ENCODE results near the gene FUCA2. TPM values are rescaled to one million over a fixed set of nuclear protein-coding genes. Genes with fewer than 3 reads are reported as not detected.

The FUCA2 gene
- total RNA-seq, 1 experiment from 2014 or later = 72.1 TPM

DNA sequence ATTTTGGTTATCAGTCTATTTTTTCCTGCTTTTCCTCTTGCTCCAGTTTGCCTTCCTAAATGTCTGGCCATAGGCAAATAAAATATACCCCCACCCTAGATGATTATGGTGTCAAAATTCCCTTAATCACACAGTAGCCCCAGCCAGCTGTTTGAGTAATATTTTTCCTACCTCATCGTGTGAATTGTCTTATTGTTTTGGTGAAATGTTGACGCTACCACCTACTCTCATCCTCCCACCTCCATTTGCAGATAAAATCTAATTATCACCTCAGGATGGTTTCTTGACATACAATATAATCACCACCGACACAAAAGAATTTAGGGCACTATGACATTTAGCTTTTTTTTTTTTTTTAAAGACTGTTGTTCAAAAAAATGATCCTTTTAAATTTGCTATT, 44.1 kb upstream of the FUCA2 start:
- Histone ChIP-seq H4K91ac (ENCODE audit: insufficient read length, low read depth, low read length) (no peak overlapping the region), H4K8ac (replicated peaks; ENCODE audit: insufficient read length, low read depth, low read length) (no peak overlapping the region), H3K9me3 (ENCODE audit: control insufficient read depth, low read depth, low read length) (no peaks in the 10 kb centered on the region), H3K79me1 (ENCODE audit: insufficient read depth, low read depth, low read length, poor library complexity, severe bottlenecking) (no peaks in the 10 kb centered on the region), H3K4me1 (ENCODE audit: insufficient read depth, low read length) (no peaks in the 10 kb centered on the region), H3K18ac (ENCODE audit: insufficient read length, low read depth, low read length) (no peak overlapping the region), H2AK5ac (ENCODE audit: insufficient read length, low read length) (no peak overlapping the region), H3K4ac (ENCODE audit: low read depth, low read length) (no peak overlapping the region), H4K5ac (ENCODE audit: insufficient read length, low read depth, low read length) (no peak overlapping the region), H3K27ac (ENCODE audit: insufficient read length, low read depth, low read length) (no peak overlapping the region), H3K56ac (ENCODE audit: insufficient read length, low read depth, low read length) (no peak overlapping the region), H2BK5ac (ENCODE audit: insufficient read length, low read length) (no peak overlapping the region), H3K4me2 (ENCODE audit: insufficient read depth, insufficient read length, low read length) (no peak overlapping the region), H2BK12ac (ENCODE audit: insufficient read length, low read depth, low read length) (no peak overlapping the region), H3K23me2 (ENCODE audit: insufficient read length, low read depth, low read length, poor library complexity, severe bottlenecking) (no peaks in the 10 kb centered on the region), H3K14ac (ENCODE audit: insufficient read depth, low read length) (no peak overlapping the region), H3K27me3 (ENCODE audit: insufficient read depth, low read length) (no peaks in the 10 kb centered on the region), H2BK20ac (ENCODE audit: low read depth, low read length, poor library complexity, severe bottlenecking) (no peak overlapping the region), H2AFZ (ENCODE audit: low read length) (no peak overlapping the region), H3T11ph (ENCODE audit: low read length) (no peak overlapping the region), H2BK15ac (ENCODE audit: low read depth, low read length) (no peak overlapping the region), H3K9ac (ENCODE audit: extremely low read depth, insufficient read length, low read length) (no peak overlapping the region), H4K20me1 (ENCODE audit: control insufficient read depth, insufficient read depth, insufficient read length) (no peaks in the 10 kb centered on the region), H2BK120ac (ENCODE audit: low read depth, low read length, poor library complexity, severe bottlenecking) (no peak overlapping the region), H3K79me2 (ENCODE audit: insufficient read depth, low read length) (no peaks in the 10 kb centered on the region), H3K23ac (ENCODE audit: insufficient read length, low read depth, low read length) (no peak overlapping the region)
- H3K36me3 Mint-ChIP-seq (ENCODE audit: insufficient read depth in 1 of 3, low read depth in 3 of 3) = no peaks in the 10 kb centered on the region
- no peak overlapping the region for H3K4me3 Mint-ChIP-seq
- H3K9me3 Mint-ChIP-seq = no peaks in the 10 kb centered on the region
- WGBS (ENCODE audit: extremely low coverage, insufficient read length, low lambda C conversion rate) = no CpG with 5 or more reads among the region's 3 CpGs
- H3K27me3 Mint-ChIP-seq (ENCODE audit: low read depth) = peaks cover 4% of the 10 kb centered on the region; the same call in 1 of the 2 replicates
- TF ChIP-seq, protein P1, sequence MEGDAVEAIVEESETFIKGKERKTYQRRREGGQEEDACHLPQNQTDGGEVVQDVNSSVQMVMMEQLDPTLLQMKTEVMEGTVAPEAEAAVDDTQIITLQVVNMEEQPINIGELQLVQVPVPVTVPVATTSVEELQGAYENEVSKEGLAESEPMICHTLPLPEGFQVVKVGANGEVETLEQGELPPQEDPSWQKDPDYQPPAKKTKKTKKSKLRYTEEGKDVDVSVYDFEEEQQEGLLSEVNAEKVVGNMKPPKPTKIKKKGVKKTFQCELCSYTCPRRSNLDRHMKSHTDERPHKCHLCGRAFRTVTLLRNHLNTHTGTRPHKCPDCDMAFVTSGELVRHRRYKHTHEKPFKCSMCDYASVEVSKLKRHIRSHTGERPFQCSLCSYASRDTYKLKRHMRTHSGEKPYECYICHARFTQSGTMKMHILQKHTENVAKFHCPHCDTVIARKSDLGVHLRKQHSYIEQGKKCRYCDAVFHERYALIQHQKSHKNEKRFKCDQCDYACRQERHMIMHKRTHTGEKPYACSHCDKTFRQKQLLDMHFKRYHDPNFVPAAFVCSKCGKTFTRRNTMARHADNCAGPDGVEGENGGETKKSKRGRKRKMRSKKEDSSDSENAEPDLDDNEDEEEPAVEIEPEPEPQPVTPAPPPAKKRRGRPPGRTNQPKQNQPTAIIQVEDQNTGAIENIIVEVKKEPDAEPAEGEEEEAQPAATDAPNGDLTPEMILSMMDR (conservative IDR thresholded peaks at IDR 0.05) = no peak
- DNase-seq = no peak
- no peak overlapping the region for H3K27ac Mint-ChIP-seq
- H3K4me1 Mint-ChIP-seq = peaks cover 0 to 8% of the 10 kb centered on the region in 2 experiments; a peak in 1 of 4 replicates
